Endometrium (tissue), 2 donors: ENCODE measurements around the gene ATF5.

Source experiments
- FAIRE-seq: peaks from 2 replicates; lab custom pipeline; 2012; peaks lifted over from hg19 to GRCh38; lab: Jason Lieb, UNC
- donor health status: control.
- donor health status: control.

ATF5 gene

GRCh38 chr19:49977076-49977475, 48.1 kb downstream of the ATF5 start:
- FAIRE-seq: no peak

GRCh38 chr19:49977881-49978280, 48.9 kb downstream of the ATF5 start:
- FAIRE-seq: no peak

GRCh38 chr19:49978324-49978723, 49.3 kb downstream of the ATF5 start:
- no peak for FAIRE-seq

- no peak for FAIRE-seq
Observed at GRCh38 chr19:49981603-49982593, 52.9 kb downstream of the ATF5 start.
